Measurements from ENCODE around the gene NPR2.

NPR2 gene

GRCh38 chr9:35783418-35783817 is 8.0 kb upstream of the NPR2 start:
- no peaks in the 10 kb centered on the region for H3K27me3 ChIP-seq (ENCODE audit: insufficient read depth, low read length)
- peaks cover 6% of the 10 kb centered on the region; the same call in 1 of the 2 replicates for H3K36me3 ChIP-seq (ENCODE audit: insufficient read depth, low read length)
- H3K4me1 ChIP-seq (ENCODE audit: insufficient read depth, low read length): no peaks in the 10 kb centered on the region
- H3K4me3 ChIP-seq (ENCODE audit: low read length): no peak overlapping the region
- no peak overlapping the region for H3K9ac ChIP-seq (ENCODE audit: low read depth, low read length)
- no peak overlapping the region for H3K27ac ChIP-seq (ENCODE audit: low read depth, low read length)
- no peaks in the 10 kb centered on the region for H3K9me3 ChIP-seq (ENCODE audit: insufficient read depth, low read depth, low read length)

DNA sequence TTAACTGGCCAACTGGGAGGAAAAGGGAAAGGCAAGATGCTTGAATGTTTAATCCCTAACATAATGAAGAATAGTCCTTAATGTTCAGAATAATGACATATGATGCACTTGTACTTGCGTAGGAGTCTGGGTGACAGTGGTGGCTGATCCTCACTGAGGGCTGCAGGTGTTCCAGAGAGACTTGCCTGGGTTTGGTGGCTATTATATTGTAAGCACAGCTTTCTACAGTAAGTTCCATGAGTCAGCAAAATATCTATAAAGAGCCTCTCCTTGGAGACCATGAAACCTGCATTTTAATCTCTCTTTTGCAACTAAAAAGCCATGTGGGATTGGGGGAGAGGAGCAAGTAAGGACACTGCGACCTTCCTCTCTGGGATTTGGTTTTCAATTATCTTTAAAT is 1.9 kb upstream of the NPR2 start:
- no peaks in the 10 kb centered on the region for H3K9me3 ChIP-seq (ENCODE audit: insufficient read depth, low read depth, low read length)
- H3K9ac ChIP-seq (ENCODE audit: low read depth, low read length): no peak overlapping the region
- no peak overlapping the region for H3K27ac ChIP-seq (ENCODE audit: low read depth, low read length)
- 100% methylated on average over 1 of the region's 2 CpGs for WGBS
- H3K27me3 ChIP-seq (ENCODE audit: insufficient read depth, low read length): peaks cover 5% of the 10 kb centered on the region
- H3K36me3 ChIP-seq (ENCODE audit: insufficient read depth, low read length): peaks cover 2% of the 10 kb centered on the region; the same call in 1 of the 2 replicates
- peaks cover 6% of the 10 kb centered on the region for H3K4me1 ChIP-seq (ENCODE audit: insufficient read depth, low read length)
- no peak overlapping the region for H3K4me3 ChIP-seq (ENCODE audit: low read length)

DNA sequence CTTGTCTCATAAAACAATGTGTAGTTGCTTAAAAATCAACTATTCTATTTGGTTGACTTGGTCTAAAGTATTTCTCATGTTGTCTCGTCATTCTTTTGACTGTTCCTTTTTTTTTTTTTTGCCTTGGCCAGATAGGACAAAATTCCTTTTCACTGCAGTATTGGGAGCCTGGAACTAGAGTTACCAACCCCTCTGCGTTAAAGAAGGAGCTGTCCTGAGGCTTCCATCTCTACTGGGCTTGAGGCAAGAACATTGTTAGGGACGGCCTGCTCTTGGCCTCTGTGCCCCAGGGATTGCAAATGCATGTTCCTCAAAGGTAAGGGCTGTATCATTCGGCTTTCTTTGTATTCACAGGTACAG is 1.4 kb upstream of the NPR2 start:
- Histone ChIP-seq H3K27ac (ENCODE audit: low read depth, low read length) (no peak overlapping the region), H3K36me3 (ENCODE audit: insufficient read depth, low read length) (peaks cover 2% of the 10 kb centered on the region; the same call in 1 of the 2 replicates), H3K4me1 (ENCODE audit: insufficient read depth, low read length) (peaks cover 6% of the 10 kb centered on the region), H3K9me3 (ENCODE audit: insufficient read depth, low read depth, low read length) (no peaks in the 10 kb centered on the region), H3K4me3 (ENCODE audit: low read length) (no peak overlapping the region), H3K9ac (ENCODE audit: low read depth, low read length) (no peak overlapping the region), H3K27me3 (ENCODE audit: insufficient read depth, low read length) (peaks cover 5% of the 10 kb centered on the region)
- 47% methylated on average over 4 of the region's 4 CpGs for WGBS

DNA sequence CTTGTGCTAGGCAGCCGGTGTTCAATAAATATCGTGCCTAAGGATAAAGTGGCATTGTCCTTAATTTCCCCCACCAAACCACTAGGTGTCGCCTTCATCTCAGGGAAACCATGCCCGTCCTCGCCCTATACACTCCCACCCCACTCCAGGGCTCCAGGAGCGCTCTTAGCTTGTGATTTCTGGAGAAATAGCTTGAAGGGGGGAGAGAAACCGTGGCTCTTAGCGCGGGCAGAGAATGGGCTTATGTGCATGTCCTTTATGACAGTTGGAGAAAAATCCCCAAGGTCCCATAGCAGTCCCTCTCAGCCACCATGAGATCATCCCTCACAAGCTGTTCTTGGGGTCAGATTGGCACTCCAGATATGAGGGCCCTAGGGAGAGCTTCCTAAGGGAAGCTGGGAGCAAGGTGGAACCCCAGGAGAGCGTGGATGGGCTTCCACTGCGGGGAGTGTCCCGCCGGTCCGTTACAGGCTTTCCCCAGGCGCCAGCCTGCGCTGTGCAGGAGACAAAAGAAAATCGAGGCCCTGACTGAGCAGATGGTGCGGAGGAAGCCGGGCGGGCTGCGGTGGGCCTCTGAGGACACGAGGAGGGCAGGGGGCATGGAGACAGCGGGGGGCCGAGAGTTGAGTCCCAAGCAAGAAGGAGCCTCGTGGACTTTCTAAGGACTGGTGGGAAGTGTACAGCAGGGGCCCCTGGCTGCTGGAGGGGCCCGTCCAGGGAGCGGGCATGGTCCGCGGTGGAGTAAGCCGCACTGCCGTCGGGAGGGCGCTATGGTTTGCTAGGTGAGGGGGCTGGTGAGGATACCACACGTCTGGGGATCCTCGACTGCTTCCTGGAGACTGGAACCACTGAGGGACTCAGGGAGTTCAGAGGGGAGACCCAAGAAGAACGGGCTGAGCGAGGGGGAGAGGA is 750 bp upstream of the NPR2 start:
- Histone ChIP-seq H3K9ac (ENCODE audit: low read depth, low read length) (peak overlapping the region; percentile 44), H3K36me3 (ENCODE audit: insufficient read depth, low read length) (peaks cover 2% of the 10 kb centered on the region; the same call in 1 of the 2 replicates), H3K9me3 (ENCODE audit: insufficient read depth, low read depth, low read length) (no peaks in the 10 kb centered on the region), H3K27me3 (ENCODE audit: insufficient read depth, low read length) (peaks cover 5% of the 10 kb centered on the region), H3K4me1 (ENCODE audit: insufficient read depth, low read length) (peaks cover 6% of the 10 kb centered on the region), H3K27ac (ENCODE audit: low read depth, low read length) (no peak overlapping the region), H3K4me3 (ENCODE audit: low read length) (peak overlapping the region; percentile 48)
- 23% methylated on average over 37 of the region's 37 CpGs for WGBS

- Histone ChIP-seq H3K27me3 (ENCODE audit: insufficient read depth, low read length) (peaks cover 5% of the 10 kb centered on the region), H3K36me3 (ENCODE audit: insufficient read depth, low read length) (no peaks in the 10 kb centered on the region), H3K9ac (ENCODE audit: low read depth, low read length) (no peak overlapping the region; the same call in 1 of the 2 replicates), H3K9me3 (ENCODE audit: insufficient read depth, low read depth, low read length) (no peaks in the 10 kb centered on the region), H3K4me1 (ENCODE audit: insufficient read depth, low read length) (peaks cover 6% of the 10 kb centered on the region), H3K4me3 (ENCODE audit: low read length) (peak overlapping the region; percentile 68), H3K27ac (ENCODE audit: low read depth, low read length) (no peak overlapping the region)
- 85% methylated on average over 32 of the region's 34 CpGs for WGBS
These were observed 828 bp downstream of the NPR2 start for GRCh38 chr9:35792024-35792813.

DNA sequence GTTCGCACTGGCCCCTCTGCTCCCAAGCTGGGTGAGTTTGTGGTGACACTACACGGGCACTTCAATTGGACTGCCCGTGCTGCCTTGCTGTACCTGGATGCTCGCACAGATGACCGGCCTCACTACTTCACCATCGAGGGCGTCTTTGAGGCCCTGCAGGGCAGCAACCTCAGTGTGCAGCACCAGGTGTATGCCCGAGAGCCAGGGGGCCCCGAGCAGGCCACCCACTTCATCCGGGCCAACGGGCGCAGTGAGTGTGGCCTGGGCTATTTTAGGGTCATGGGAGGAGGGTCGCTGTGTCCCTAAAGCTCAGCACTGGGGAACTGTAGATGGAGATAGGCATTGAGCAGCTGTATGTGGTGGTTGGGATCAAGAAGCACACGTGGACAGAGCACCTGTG is 1.4 kb downstream of the NPR2 start:
- no peak overlapping the region for H3K27ac ChIP-seq (ENCODE audit: low read depth, low read length)
- peaks cover 6% of the 10 kb centered on the region for H3K4me1 ChIP-seq (ENCODE audit: insufficient read depth, low read length)
- H3K4me3 ChIP-seq (ENCODE audit: low read length): no peak overlapping the region
- H3K9me3 ChIP-seq (ENCODE audit: insufficient read depth, low read depth, low read length): no peaks in the 10 kb centered on the region
- peaks cover 5% of the 10 kb centered on the region for H3K27me3 ChIP-seq (ENCODE audit: insufficient read depth, low read length)
- no peak overlapping the region for H3K9ac ChIP-seq (ENCODE audit: low read depth, low read length)
- WGBS: 94% methylated on average over 14 of the region's 14 CpGs
- no peaks in the 10 kb centered on the region for H3K36me3 ChIP-seq (ENCODE audit: insufficient read depth, low read length)

DNA sequence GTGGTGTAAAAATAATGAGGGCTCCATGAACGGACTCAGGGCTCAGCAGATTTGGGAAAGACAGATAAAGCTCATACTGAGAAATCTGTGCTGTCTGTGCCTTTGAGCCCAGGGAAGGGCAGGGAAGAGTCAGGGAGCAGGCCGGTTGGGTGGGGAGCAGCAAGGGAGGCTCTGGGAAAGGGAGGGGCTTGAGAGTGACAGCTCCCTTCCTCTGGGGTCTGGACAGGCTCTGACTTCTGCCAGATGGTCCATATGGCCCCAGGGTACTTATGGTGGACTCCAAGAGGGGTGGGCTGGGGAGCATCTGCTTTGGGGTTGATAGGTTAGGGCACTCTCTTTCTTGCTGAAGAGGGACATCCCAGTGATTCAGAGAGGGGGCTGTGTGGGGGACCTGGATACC is 2.1 kb downstream of the NPR2 start:
- Histone ChIP-seq H3K4me1 (ENCODE audit: insufficient read depth, low read length) (peaks cover 6% of the 10 kb centered on the region), H3K27ac (ENCODE audit: low read depth, low read length) (no peak overlapping the region), H3K27me3 (ENCODE audit: insufficient read depth, low read length) (peaks cover 5% of the 10 kb centered on the region), H3K36me3 (ENCODE audit: insufficient read depth, low read length) (no peaks in the 10 kb centered on the region), H3K9me3 (ENCODE audit: insufficient read depth, low read depth, low read length) (no peaks in the 10 kb centered on the region), H3K9ac (ENCODE audit: low read depth, low read length) (no peak overlapping the region), H3K4me3 (ENCODE audit: low read length) (no peak overlapping the region)
- 80% methylated on average over 2 of the region's 2 CpGs for WGBS

- Histone ChIP-seq H3K9ac (ENCODE audit: low read depth, low read length) (no peak overlapping the region), H3K4me3 (ENCODE audit: low read length) (no peak overlapping the region), H3K9me3 (ENCODE audit: insufficient read depth, low read depth, low read length) (no peaks in the 10 kb centered on the region), H3K36me3 (ENCODE audit: insufficient read depth, low read length) (no peaks in the 10 kb centered on the region), H3K27me3 (ENCODE audit: insufficient read depth, low read length) (peaks cover 2% of the 10 kb centered on the region), H3K4me1 (ENCODE audit: insufficient read depth, low read length) (peaks cover 2% of the 10 kb centered on the region), H3K27ac (ENCODE audit: low read depth, low read length) (no peak overlapping the region)
These were observed 4.3 kb downstream of the NPR2 start for GRCh38 chr9:35795695-35796094.

GRCh38 chr9:35797311-35798109 is 6.1 kb downstream of the NPR2 start:
- Histone ChIP-seq H3K36me3 (ENCODE audit: insufficient read depth, low read length) (peaks cover 5% of the 10 kb centered on the region), H3K27ac (ENCODE audit: low read depth, low read length) (no peak overlapping the region), H3K9me3 (ENCODE audit: insufficient read depth, low read depth, low read length) (no peaks in the 10 kb centered on the region), H3K4me3 (ENCODE audit: low read length) (no peak overlapping the region), H3K9ac (ENCODE audit: low read depth, low read length) (no peak overlapping the region), H3K4me1 (ENCODE audit: insufficient read depth, low read length) (no peaks in the 10 kb centered on the region), H3K27me3 (ENCODE audit: insufficient read depth, low read length) (no peaks in the 10 kb centered on the region)
- WGBS: 95% methylated on average over 4 of the region's 6 CpGs

- Histone ChIP-seq H3K4me3 (ENCODE audit: low read length) (no peak overlapping the region), H3K4me1 (ENCODE audit: insufficient read depth, low read length) (no peaks in the 10 kb centered on the region), H3K9ac (ENCODE audit: low read depth, low read length) (no peak overlapping the region), H3K27ac (ENCODE audit: low read depth, low read length) (no peak overlapping the region), H3K27me3 (ENCODE audit: insufficient read depth, low read length) (no peaks in the 10 kb centered on the region), H3K36me3 (ENCODE audit: insufficient read depth, low read length) (peaks cover 10% of the 10 kb centered on the region), H3K9me3 (ENCODE audit: insufficient read depth, low read depth, low read length) (no peaks in the 10 kb centered on the region)
- 90% methylated on average over 4 of the region's 4 CpGs for WGBS
These were observed 7.4 kb downstream of the NPR2 start for GRCh38 chr9:35798658-35799374.

All from HUES64 (cell line).